NB4 (cell line): Measurements from ENCODE around the gene ZCCHC7.

Source experiments
- POLR2A ChIP-seq: IDR thresholded peaks from 2 replicates; pipeline ENCODE4 v1.6.1; 2011; ENCODE audit warnings: mild to moderate bottlenecking; ENCODE audit not compliant: insufficient read length; ENCODE audit errors: extremely low read depth
- TF ChIP-seq, protein P1 (sequence below): IDR thresholded peaks from one replicate; pipeline ENCODE4 v1.5.1; 2012; ENCODE audit warnings: low read depth, low read length

DNA sequence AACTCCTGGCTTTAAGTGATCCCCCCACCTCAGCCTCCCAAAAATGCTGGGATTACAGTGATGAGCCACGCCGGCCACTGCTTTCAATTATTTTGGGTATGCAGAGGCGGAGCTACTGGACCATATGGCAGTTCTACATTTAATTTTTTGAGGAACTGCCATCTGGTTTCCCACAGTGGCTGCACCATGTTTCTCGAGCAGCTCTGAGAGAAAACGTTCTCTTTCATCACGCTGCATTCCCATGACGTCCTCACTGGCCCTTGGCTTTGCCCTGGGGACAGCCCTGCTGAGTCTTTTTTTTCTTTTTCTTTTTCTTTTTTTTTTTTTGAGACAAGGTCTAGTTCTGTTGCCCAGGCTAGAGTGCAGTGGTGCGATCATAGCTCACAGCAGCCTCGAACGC is 266.6 kb downstream of the ZCCHC7 start:
- TF ChIP-seq POLR2A, result no peak
- TF ChIP-seq, protein P1, sequence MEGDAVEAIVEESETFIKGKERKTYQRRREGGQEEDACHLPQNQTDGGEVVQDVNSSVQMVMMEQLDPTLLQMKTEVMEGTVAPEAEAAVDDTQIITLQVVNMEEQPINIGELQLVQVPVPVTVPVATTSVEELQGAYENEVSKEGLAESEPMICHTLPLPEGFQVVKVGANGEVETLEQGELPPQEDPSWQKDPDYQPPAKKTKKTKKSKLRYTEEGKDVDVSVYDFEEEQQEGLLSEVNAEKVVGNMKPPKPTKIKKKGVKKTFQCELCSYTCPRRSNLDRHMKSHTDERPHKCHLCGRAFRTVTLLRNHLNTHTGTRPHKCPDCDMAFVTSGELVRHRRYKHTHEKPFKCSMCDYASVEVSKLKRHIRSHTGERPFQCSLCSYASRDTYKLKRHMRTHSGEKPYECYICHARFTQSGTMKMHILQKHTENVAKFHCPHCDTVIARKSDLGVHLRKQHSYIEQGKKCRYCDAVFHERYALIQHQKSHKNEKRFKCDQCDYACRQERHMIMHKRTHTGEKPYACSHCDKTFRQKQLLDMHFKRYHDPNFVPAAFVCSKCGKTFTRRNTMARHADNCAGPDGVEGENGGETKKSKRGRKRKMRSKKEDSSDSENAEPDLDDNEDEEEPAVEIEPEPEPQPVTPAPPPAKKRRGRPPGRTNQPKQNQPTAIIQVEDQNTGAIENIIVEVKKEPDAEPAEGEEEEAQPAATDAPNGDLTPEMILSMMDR, result no peak
